Heart left ventricle (tissue), 16 donors: ENCODE data around the gene HS1BP3. TPM values are rescaled to one million over a fixed set of nuclear protein-coding genes. Genes with fewer than 3 reads are reported as not detected.

Experiments
- ATAC-seq, 4 donors: fragments of 200-7000 bp; cut with Tn5 transposase; one replicate each; pipeline ENCODE4 v1.9.1; 2020 to 2022; ENCODE audit warnings: moderate library complexity in 4 of 4, mild to moderate bottlenecking in 3 of 4, moderate number of reproducible peaks in 1 of 4
- DNase-seq, 5 donors: peaks; one replicate each; pipeline ENCODE4 v3.0.0-alpha.2; 2020
- H3K27ac ChIP-seq, 12 donors: fragments of 200-600 bp; sonication (generic) in 4 of 12; one replicate each; pipeline versions ENCODE4 v1.5.0 to v1.8.0; 2016 to 2022; ENCODE audit warnings: mild to moderate bottlenecking in 2 of 12
- H3K27me3 ChIP-seq, 9 donors: fragments of 200-600 bp; sonication (generic) in 2 of 9; one replicate each; pipeline versions ENCODE4 v1.5.1 to v1.8.0; 2016 to 2022; ENCODE audit warnings: mild to moderate bottlenecking in 3 of 9
- H3K36me3 ChIP-seq, 9 donors: fragments of 200-600 bp; sonication (generic) in 2 of 9; one replicate each; pipeline versions ENCODE4 v1.5.0 to v1.8.0; 2018 to 2022; ENCODE audit warnings: mild to moderate bottlenecking in 2 of 9
- H3K4me1 ChIP-seq, 12 donors: fragments of 200-600 bp; sonication (generic) in 4 of 12; one replicate each; pipeline versions ENCODE4 v1.5.0 to v1.8.0; 2016 to 2022; ENCODE audit warnings: mild to moderate bottlenecking in 3 of 12
- H3K4me3 ChIP-seq, 12 donors: fragments of 200-600 bp; sonication (generic) in 4 of 12; one replicate each; pipeline versions ENCODE4 v1.5.0 to v1.8.0; 2017 to 2022; ENCODE audit warnings: mild to moderate bottlenecking in 9 of 12, moderate library complexity in 4 of 12
- H3K9me3 ChIP-seq, 12 donors: fragments of 200-600 bp; sonication (generic) in 4 of 12; one replicate each; pipeline versions ENCODE4 v1.5.0 to v1.8.0; 2016 to 2022; ENCODE audit warnings: mild to moderate bottlenecking in 1 of 12
- CTCF ChIP-seq, 12 donors: fragments of 200-600 bp; sonication (generic) in 4 of 12; IDR thresholded peaks; one replicate each; pipeline versions ENCODE4 v1.5.0 to v1.8.0; 2018 to 2022; ENCODE audit warnings: antibody characterized with exemption in 12 of 12, mild to moderate bottlenecking in 5 of 12
- POLR2A ChIP-seq, 2 donors: fragments of 450-650 bp; IDR thresholded peaks; one replicate each; pipeline ENCODE4 v1.6.1; 2017; ENCODE audit warnings: antibody characterized with exemption in 2 of 2, mild to moderate bottlenecking in 2 of 2, moderate library complexity in 2 of 2
- WGBS, 4 donors: extraction: QIAGEN DNeasy Blood & Tissue Kit in 2 of 4; methylation state at CpG; one replicate each; pipeline versions ENCODE4 v1.1.5 to v1.1.7; 2013 to 2018; 5-methylcytosine and 5-hydroxymethylcytosine counted together
- intact Hi-C, 10 donors: fragments of 100-400 bp; cut with DNase I; formaldehyde crosslinking; loops; one replicate each; pipeline versions ENCODE4 v1.11.1 to v1.14.2; 2022
- polyA plus RNA-seq, 2 donors: library from polyadenylated mRNA; stranded (reverse); fragments of 200-250 nt; gene quantifications; one replicate each; pipeline ENCODE4 v1.2.3, GENCODE V29; 2013
- total RNA-seq, 9 donors: library from RNA; depleted of rRNA in 2 of 9; stranded (reverse); fragments of >200 nt in 2 of 9; fragmentation: NEBNext Ultra II Directional in 3 of 9; extraction: Animal tissue kit (Norgen Biotek cat#: 25700) in 3 of 9; gene quantifications; one replicate each; pipeline versions ENCODE4 v1.1.0 to v1.2.4, GENCODE V29; 2016 to 2023
- donor health status: ischemic (EF 13 %, LVEDD 7.1; RV severe dilation, severe dysfunction).
- donor health status: healthy with polysubstance abuse.
- donor health status: DM: no; HTN: yes; CAD: no.
- donor health status: DM: no; HTN: no; CAD: no.
- donor health status: ischemic (EF 25% LVEDD 6.9; RV normal size, moderate dysfunction).
- donor health status: ischemic (EF 25% LVEDD 5.7; RV mildly dilated, moderate dysfunction).
- donor health status: healthy.
- donor health status: DM: yes; HTN: yes; CAD: no.
- donor health status: ischemic (EF 35%, LVEDD 5.7; RV mildly dilated, moderate dysfunction).
- donor health status: nonischemic (EF 11% LVEDD 7.7; RV severe dilation, severe dysfunction).
- donor health status: DM: yes; HTN: yes; CAD: no.
- donor health status: PGD.
- donor health status: ischemic (EF 29% LVEDD 5.4; RV normal size, mild dysfunction).
- donor health status: nonischemic (EF 23%, LVEDD 6.1; RV moderate dilation, normal function).

Gene HS1BP3
- total and polyA plus RNA-seq, 11 donors: 12.7 to 23.7 (median 21.0) TPM

- H3K4me1 ChIP-seq: peaks cover 18 to 81% (median 54%) of the 10 kb centered on the region in 12 donors
- 59 to 78% (median 75%) methylated on average over 4 to 5 of the region's 5 CpGs for WGBS, 4 donors
- H3K36me3 ChIP-seq: no peaks in the 10 kb centered on the region
- no peak overlapping the region for H3K4me3 ChIP-seq
- peaks cover 0 to 11% (median 6%) of the 10 kb centered on the region in 12 donors for H3K9me3 ChIP-seq
- ATAC-seq (no peak), DNase-seq (peak in 2 of 5 donors; percentile 24 to 40)
- no peaks in the 10 kb centered on the region for H3K27me3 ChIP-seq
- intact Hi-C loops: loop anchor here in 1 of 10 donors (5.0 kb wide), 1 partner anchor 50 kb away; no protein-coding TSS in a partner anchor
- H3K27ac ChIP-seq: peak overlapping the region in 1 of 12 donors; percentile 49
- TF ChIP-seq CTCF (IDR thresholded peaks at IDR 0.05) (no peak), POLR2A (IDR thresholded peaks at IDR 0.05) (no peak)
Measured at GRCh38 chr2:20582600-20583221, 68.2 kb downstream of the HS1BP3 start.

GRCh38 chr2:20580690-20581437 lies 70.0 kb downstream of the HS1BP3 start:
- Histone ChIP-seq H3K27ac (peak overlapping the region in 5 of 12 donors; percentile 10 to 94 (median 86)), H3K9me3 (peaks cover 0 to 11% (median 6%) of the 10 kb centered on the region in 12 donors), H3K36me3 (no peaks in the 10 kb centered on the region), H3K4me1 (peaks cover 18 to 84% (median 66%) of the 10 kb centered on the region in 12 donors), H3K4me3 (no peak overlapping the region), H3K27me3 (no peaks in the 10 kb centered on the region)
- no peak for TF ChIP-seq CTCF (IDR thresholded peaks at IDR 0.05)
- TF ChIP-seq POLR2A (IDR thresholded peaks at IDR 0.05): no peak
- WGBS, 4 donors: 78 to 91% (median 81%) methylated on average over 4 of the region's 4 CpGs
- ATAC-seq: no peak
- DNase-seq: peak in 2 of 5 donors; percentile 17 to 41
- intact Hi-C loops: loop anchor here in 1 of 10 donors (5.0 kb wide), 1 partner anchor 51 kb away; no protein-coding TSS in a partner anchor

GRCh38 chr2:20579866-20580265 lies 71.0 kb downstream of the HS1BP3 start:
- Histone ChIP-seq H3K4me1 (peaks cover 16 to 82% (median 64%) of the 10 kb centered on the region in 12 donors), H3K4me3 (no peak overlapping the region), H3K36me3 (no peaks in the 10 kb centered on the region), H3K9me3 (peaks cover 0 to 11% (median 6%) of the 10 kb centered on the region in 12 donors), H3K27ac (peak overlapping the region; percentile 57 to 94 (median 86)), H3K27me3 (no peaks in the 10 kb centered on the region)
- 68 to 84% (median 74%) methylated on average over 1 of the region's 1 CpG for WGBS, 4 donors
- TF ChIP-seq CTCF (IDR thresholded peaks at IDR 0.05): no peak
- TF ChIP-seq POLR2A (IDR thresholded peaks at IDR 0.05): no peak
- ATAC-seq (no peak), DNase-seq (peak in 3 of 5 donors; percentile 30 to 42 (median 33))
- intact Hi-C loops: loop anchor here in 7 of 10 donors (1.0 to 10.0 kb wide), 10 partner anchors 17 to 135 kb away; no protein-coding TSS in a partner anchor
